Stimulated activated naive B cell treated with anti-CD40 and anti-IgM and Interleukin-4, amounts not matched to agents 10 μg/mL and 1 μg/mL and 100 μg/mL, for 72 hours (primary cell): Measurements from ENCODE around the gene SUPT20H.
A peak's percentile ranks its signal among the peaks of the same experiment; 100 is the strongest.
"Not testable (repeated sequence)": the region's sequence is repeated elsewhere in the genome, so short reads cannot be mapped to it uniquely, and the experiment has no call there.

ENCODE experiments used
- ATAC-seq, 2 donors: fragments of 150-1000 bp; cut with Tn5 transposase; replicated peaks; 2 replicates each; pipeline ENCODE4 v1.10.0; 2021; ENCODE audit warnings: moderate library complexity in 1 of 2
- DNase-seq: peaks from one replicate; pipeline ENCODE4 v3.0.0; 2021
- H3K27ac Mint-ChIP-seq: one replicate; pipeline ENCODE4 v1.8.0; 2022; ENCODE audit warnings: mild to moderate bottlenecking, mixed read lengths
- H3K27me3 Mint-ChIP-seq, 2 donors: one replicate each; pipeline ENCODE4 v1.8.0; 2022; ENCODE audit warnings: mixed read lengths in 2 of 2
- H3K36me3 Mint-ChIP-seq, 2 donors: one replicate each; pipeline ENCODE4 v1.8.0; 2022; ENCODE audit warnings: mixed read lengths in 2 of 2, mild to moderate bottlenecking in 1 of 2
- H3K4me1 Mint-ChIP-seq, 2 donors: one replicate each; pipeline ENCODE4 v1.8.0; 2022; ENCODE audit warnings: mixed read lengths in 2 of 2, mild to moderate bottlenecking in 1 of 2
- H3K4me3 Mint-ChIP-seq, 2 donors: one replicate each; pipeline ENCODE4 v1.8.0; 2022; ENCODE audit warnings: mild to moderate bottlenecking in 2 of 2, mixed read lengths in 2 of 2, moderate library complexity in 1 of 2
- H3K9me3 Mint-ChIP-seq, 2 donors: one replicate each; pipeline ENCODE4 v1.8.0; 2022; ENCODE audit warnings: mixed read lengths in 2 of 2, mild to moderate bottlenecking in 1 of 2

The SUPT20H gene

GRCh38 chr13:37089495-37089894 lies 30.0 kb upstream of the SUPT20H start:
- H3K9me3 Mint-ChIP-seq = no peaks in the 10 kb centered on the region
- H3K27me3 Mint-ChIP-seq = peaks cover 22 to 30% of the 10 kb centered on the region in 2 donors
- no peaks in the 10 kb centered on the region for H3K4me1 Mint-ChIP-seq
- no peak overlapping the region for H3K27ac Mint-ChIP-seq
- H3K36me3 Mint-ChIP-seq = no peaks in the 10 kb centered on the region
- no peak for DNase-seq
- no peak overlapping the region for H3K4me3 Mint-ChIP-seq
- no peak for ATAC-seq

GRCh38 chr13:37087486-37087885 lies 28.0 kb upstream of the SUPT20H start:
- Mint-ChIP-seq H3K27ac (no peak overlapping the region), H3K4me1 (no peaks in the 10 kb centered on the region)
- no peak for DNase-seq

GRCh38 chr13:37085606-37086005 lies 26.1 kb upstream of the SUPT20H start:
- ATAC-seq = no peak
- Mint-ChIP-seq H3K4me3 (no peak overlapping the region), H3K27me3 (peaks cover 35 to 36% of the 10 kb centered on the region in 2 donors), H3K9me3 (no peaks in the 10 kb centered on the region), H3K36me3 (no peaks in the 10 kb centered on the region), H3K4me1 (no peaks in the 10 kb centered on the region), H3K27ac (no peak overlapping the region)
- DNase-seq = no peak

More at GRCh38 chr13:37087486-37087885, 28.0 kb upstream of the SUPT20H start:
- H3K27me3 Mint-ChIP-seq = peaks cover 28 to 34% of the 10 kb centered on the region in 2 donors
- no peak overlapping the region for H3K4me3 Mint-ChIP-seq
- no peak for ATAC-seq
- H3K9me3 Mint-ChIP-seq = no peaks in the 10 kb centered on the region
- no peaks in the 10 kb centered on the region for H3K36me3 Mint-ChIP-seq

- Mint-ChIP-seq H3K4me1 (no peaks in the 10 kb centered on the region), H3K27me3 (peaks cover 16 to 23% of the 10 kb centered on the region in 2 donors), H3K9me3 (no peaks in the 10 kb centered on the region), H3K27ac (no peak overlapping the region), H3K36me3 (no peaks in the 10 kb centered on the region), H3K4me3 (no peak overlapping the region)
- no peak for DNase-seq
- ATAC-seq = no peak
Measured at GRCh38 chr13:37076818-37077217, 17.3 kb upstream of the SUPT20H start.

GRCh38 chr13:37075164-37075563 lies 15.7 kb upstream of the SUPT20H start:
- DNase-seq (no peak), ATAC-seq (no peak)
- no peaks in the 10 kb centered on the region for H3K4me1 Mint-ChIP-seq
- H3K9me3 Mint-ChIP-seq = no peaks in the 10 kb centered on the region
- H3K27ac Mint-ChIP-seq = no peak overlapping the region
- H3K4me3 Mint-ChIP-seq = no peak overlapping the region
- peaks cover 12 to 27% of the 10 kb centered on the region in 2 donors for H3K27me3 Mint-ChIP-seq
- no peaks in the 10 kb centered on the region for H3K36me3 Mint-ChIP-seq

GRCh38 chr13:37074703-37075102 lies 15.2 kb upstream of the SUPT20H start:
- Mint-ChIP-seq H3K27ac (no peak overlapping the region), H3K4me1 (no peaks in the 10 kb centered on the region), H3K36me3 (no peaks in the 10 kb centered on the region), H3K4me3 (no peak overlapping the region), H3K27me3 (peaks cover 15 to 31% of the 10 kb centered on the region in 2 donors), H3K9me3 (no peaks in the 10 kb centered on the region)
- ATAC-seq (peak in 1 of 2 donors; percentile 47), DNase-seq (no peak)

GRCh38 chr13:37072024-37072423 lies 12.5 kb upstream of the SUPT20H start:
- Mint-ChIP-seq H3K36me3 (no peaks in the 10 kb centered on the region), H3K27me3 (peaks cover 11 to 31% of the 10 kb centered on the region in 2 donors), H3K9me3 (no peaks in the 10 kb centered on the region), H3K27ac (no peak overlapping the region), H3K4me3 (no peak overlapping the region), H3K4me1 (peaks cover 3 to 5% of the 10 kb centered on the region in 2 donors)
- DNase-seq = no peak
- ATAC-seq = no peak

- no peak overlapping the region for H3K27ac Mint-ChIP-seq
- H3K36me3 Mint-ChIP-seq = no peaks in the 10 kb centered on the region
- peaks cover 11 to 38% of the 10 kb centered on the region in 2 donors for H3K27me3 Mint-ChIP-seq
- H3K4me1 Mint-ChIP-seq = peaks cover 3 to 5% of the 10 kb centered on the region in 2 donors
- no peak for DNase-seq
- no peaks in the 10 kb centered on the region for H3K9me3 Mint-ChIP-seq
- ATAC-seq = no peak
- H3K4me3 Mint-ChIP-seq = no peak overlapping the region
Measured at GRCh38 chr13:37070956-37071355, 11.5 kb upstream of the SUPT20H start.

GRCh38 chr13:37070145-37070695 lies 10.7 kb upstream of the SUPT20H start:
- ATAC-seq (no peak), DNase-seq (no peak)
- no peak overlapping the region for H3K4me3 Mint-ChIP-seq
- peaks cover 3 to 5% of the 10 kb centered on the region in 2 donors for H3K4me1 Mint-ChIP-seq
- H3K27ac Mint-ChIP-seq = no peak overlapping the region
- H3K27me3 Mint-ChIP-seq = peaks cover 11 to 38% of the 10 kb centered on the region in 2 donors
- H3K9me3 Mint-ChIP-seq = no peaks in the 10 kb centered on the region
- H3K36me3 Mint-ChIP-seq = no peaks in the 10 kb centered on the region

GRCh38 chr13:37069597-37070103 lies 10.2 kb upstream of the SUPT20H start:
- Mint-ChIP-seq H3K9me3 (no peaks in the 10 kb centered on the region), H3K4me1 (peaks cover 3 to 5% of the 10 kb centered on the region in 2 donors), H3K36me3 (no peaks in the 10 kb centered on the region), H3K27me3 (peaks cover 14 to 38% of the 10 kb centered on the region in 2 donors), H3K27ac (no peak overlapping the region), H3K4me3 (no peak overlapping the region)
- ATAC-seq = no peak
- no peak for DNase-seq

- H3K4me3 Mint-ChIP-seq = no peak overlapping the region
- no peak for ATAC-seq
- H3K4me1 Mint-ChIP-seq = peaks cover 3 to 5% of the 10 kb centered on the region in 2 donors
- H3K27ac Mint-ChIP-seq = no peak overlapping the region
- DNase-seq = no peak
- peaks cover 13 to 36% of the 10 kb centered on the region in 2 donors for H3K27me3 Mint-ChIP-seq
- H3K9me3 Mint-ChIP-seq = no peaks in the 10 kb centered on the region
- H3K36me3 Mint-ChIP-seq = no peaks in the 10 kb centered on the region
Measured at GRCh38 chr13:37068962-37069361, 9.5 kb upstream of the SUPT20H start.

GRCh38 chr13:37067874-37068273 lies 8.4 kb upstream of the SUPT20H start:
- no peaks in the 10 kb centered on the region for H3K36me3 Mint-ChIP-seq
- no peaks in the 10 kb centered on the region for H3K9me3 Mint-ChIP-seq
- peaks cover 11 to 25% of the 10 kb centered on the region in 2 donors for H3K27me3 Mint-ChIP-seq
- no peak overlapping the region for H3K4me3 Mint-ChIP-seq
- H3K4me1 Mint-ChIP-seq = peaks cover 3 to 5% of the 10 kb centered on the region in 2 donors
- peak; percentile 48 to 54 for ATAC-seq
- no peak overlapping the region for H3K27ac Mint-ChIP-seq
- no peak for DNase-seq

GRCh38 chr13:37065890-37066526 lies 6.5 kb upstream of the SUPT20H start:
- H3K4me3 Mint-ChIP-seq = no peak overlapping the region
- peaks cover 9 to 22% of the 10 kb centered on the region in 2 donors for H3K27me3 Mint-ChIP-seq
- no peak for ATAC-seq
- no peak overlapping the region for H3K27ac Mint-ChIP-seq
- no peaks in the 10 kb centered on the region for H3K9me3 Mint-ChIP-seq
- DNase-seq = no peak
- H3K4me1 Mint-ChIP-seq = peaks cover 3 to 5% of the 10 kb centered on the region in 2 donors
- H3K36me3 Mint-ChIP-seq = no peaks in the 10 kb centered on the region

- peaks cover 13 to 22% of the 10 kb centered on the region in 2 donors for H3K4me1 Mint-ChIP-seq
- peak; percentile 33 to 35 for ATAC-seq
- peaks cover 3 to 7% of the 10 kb centered on the region in 2 donors for H3K27me3 Mint-ChIP-seq
- H3K9me3 Mint-ChIP-seq = no peaks in the 10 kb centered on the region
- DNase-seq = no peak
- H3K36me3 Mint-ChIP-seq = peaks cover 9 to 14% of the 10 kb centered on the region in 2 donors
- H3K27ac Mint-ChIP-seq = peak overlapping the region; percentile 98
- H3K4me3 Mint-ChIP-seq = peak overlapping the region; percentile 96 to 98
Measured at GRCh38 chr13:37059848-37060192, 332 bp upstream of the SUPT20H start.

GRCh38 chr13:37056228-37056627 lies 3.3 kb downstream of the SUPT20H start:
- not testable (repeated sequence) for DNase-seq, ATAC-seq, H3K27ac Mint-ChIP-seq, H3K27me3 Mint-ChIP-seq, H3K9me3 Mint-ChIP-seq, H3K4me3 Mint-ChIP-seq
- H3K36me3 Mint-ChIP-seq = peaks cover 27 to 35% of the 10 kb centered on the region in 2 donors
- peaks cover 19 to 33% of the 10 kb centered on the region in 2 donors for H3K4me1 Mint-ChIP-seq
